ENCODE data around the gene TRPV2. TPM values are rescaled to one million over a fixed set of nuclear protein-coding genes. Genes with fewer than 3 reads are reported as not detected.

The TRPV2 gene
- total and polyA plus RNA-seq, 2 experiments from 2014 or later: 0.09 to 0.93 TPM

DNA sequence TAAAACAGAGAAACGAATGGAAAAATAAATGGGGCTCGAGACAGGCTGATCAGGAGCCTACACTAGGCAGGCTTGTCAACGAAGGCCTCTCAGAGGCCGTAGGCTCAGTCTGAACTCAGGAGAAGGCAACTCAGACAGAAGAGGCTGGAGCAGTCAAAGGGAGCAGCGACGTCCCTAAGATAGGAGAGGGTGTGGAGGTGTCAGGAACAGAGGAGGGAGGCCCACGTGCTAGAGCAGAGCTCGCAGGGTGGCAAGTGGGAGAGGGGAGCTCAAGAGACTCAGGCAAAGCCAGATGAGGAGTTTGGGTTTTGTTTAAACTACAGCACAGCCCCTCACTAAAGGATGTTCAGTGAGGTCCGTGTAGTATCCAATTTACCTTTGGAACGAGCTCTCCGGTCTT lies 43.9 kb downstream of the TRPV2 start:
- TF ChIP-seq, protein P1, sequence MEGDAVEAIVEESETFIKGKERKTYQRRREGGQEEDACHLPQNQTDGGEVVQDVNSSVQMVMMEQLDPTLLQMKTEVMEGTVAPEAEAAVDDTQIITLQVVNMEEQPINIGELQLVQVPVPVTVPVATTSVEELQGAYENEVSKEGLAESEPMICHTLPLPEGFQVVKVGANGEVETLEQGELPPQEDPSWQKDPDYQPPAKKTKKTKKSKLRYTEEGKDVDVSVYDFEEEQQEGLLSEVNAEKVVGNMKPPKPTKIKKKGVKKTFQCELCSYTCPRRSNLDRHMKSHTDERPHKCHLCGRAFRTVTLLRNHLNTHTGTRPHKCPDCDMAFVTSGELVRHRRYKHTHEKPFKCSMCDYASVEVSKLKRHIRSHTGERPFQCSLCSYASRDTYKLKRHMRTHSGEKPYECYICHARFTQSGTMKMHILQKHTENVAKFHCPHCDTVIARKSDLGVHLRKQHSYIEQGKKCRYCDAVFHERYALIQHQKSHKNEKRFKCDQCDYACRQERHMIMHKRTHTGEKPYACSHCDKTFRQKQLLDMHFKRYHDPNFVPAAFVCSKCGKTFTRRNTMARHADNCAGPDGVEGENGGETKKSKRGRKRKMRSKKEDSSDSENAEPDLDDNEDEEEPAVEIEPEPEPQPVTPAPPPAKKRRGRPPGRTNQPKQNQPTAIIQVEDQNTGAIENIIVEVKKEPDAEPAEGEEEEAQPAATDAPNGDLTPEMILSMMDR (IDR thresholded peaks at IDR 0.05; ENCODE audit: low read depth, low read length): no peak
- H3K27me3 ChIP-seq: no peaks in the 10 kb centered on the region
- no peak for DNase-seq (ENCODE audit: low read depth in 1 of 2, low spot score in 1 of 2)
- no peak overlapping the region for H3K4me3 ChIP-seq
- no peaks in the 10 kb centered on the region for H3K9me3 ChIP-seq (ENCODE audit: low read depth)
- H3K36me3 ChIP-seq: no peaks in the 10 kb centered on the region
- peak overlapping the region; percentile 69 for H3K27ac ChIP-seq
- H3K4me1 ChIP-seq (ENCODE audit: low read depth): peaks cover 30% of the 10 kb centered on the region

DNA sequence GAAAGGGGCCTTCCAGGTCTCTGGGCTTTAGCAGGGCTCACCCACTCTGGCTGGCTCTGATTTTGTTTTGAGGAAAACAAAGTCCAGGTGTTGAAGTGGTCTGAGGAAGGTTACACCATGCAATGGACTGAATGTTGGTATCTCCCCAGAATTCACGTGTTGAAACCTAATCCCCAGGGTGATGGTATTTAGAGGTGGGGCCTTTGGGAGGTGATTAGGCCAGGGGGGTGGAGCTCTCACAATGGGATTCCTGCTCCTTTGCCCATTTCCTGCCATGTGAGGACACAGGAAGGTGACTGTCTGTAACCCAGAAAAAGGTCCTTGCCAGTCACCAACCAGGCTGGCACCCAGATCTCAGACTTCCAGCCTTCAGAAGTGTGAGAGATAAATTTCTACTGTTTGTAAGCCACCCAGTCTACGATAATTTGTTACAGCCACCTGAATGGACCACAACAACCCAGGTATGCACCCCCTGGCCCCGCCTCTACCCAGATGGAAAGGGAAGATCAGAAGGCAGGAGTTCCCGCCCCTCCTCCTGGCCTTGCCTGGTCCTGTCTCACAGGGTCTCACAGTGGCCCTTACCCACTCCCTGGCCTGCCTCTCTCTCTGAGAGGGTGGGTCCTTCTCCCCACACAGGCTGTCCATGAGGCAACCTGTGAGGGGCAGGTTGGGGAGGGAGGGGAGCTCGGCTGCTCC lies 44.6 kb downstream of the TRPV2 start:
- no peak for DNase-seq (ENCODE audit: low read depth in 1 of 2, low spot score in 1 of 2)
- TF ChIP-seq, protein P1 (IDR thresholded peaks at IDR 0.05; ENCODE audit: low read depth, low read length): no peak
- Histone ChIP-seq H3K4me3 (no peak overlapping the region), H3K9me3 (ENCODE audit: low read depth) (no peaks in the 10 kb centered on the region), H3K4me1 (ENCODE audit: low read depth) (peaks cover 30% of the 10 kb centered on the region), H3K27ac (peak overlapping the region; percentile 69), H3K27me3 (no peaks in the 10 kb centered on the region), H3K36me3 (no peaks in the 10 kb centered on the region)

DNA sequence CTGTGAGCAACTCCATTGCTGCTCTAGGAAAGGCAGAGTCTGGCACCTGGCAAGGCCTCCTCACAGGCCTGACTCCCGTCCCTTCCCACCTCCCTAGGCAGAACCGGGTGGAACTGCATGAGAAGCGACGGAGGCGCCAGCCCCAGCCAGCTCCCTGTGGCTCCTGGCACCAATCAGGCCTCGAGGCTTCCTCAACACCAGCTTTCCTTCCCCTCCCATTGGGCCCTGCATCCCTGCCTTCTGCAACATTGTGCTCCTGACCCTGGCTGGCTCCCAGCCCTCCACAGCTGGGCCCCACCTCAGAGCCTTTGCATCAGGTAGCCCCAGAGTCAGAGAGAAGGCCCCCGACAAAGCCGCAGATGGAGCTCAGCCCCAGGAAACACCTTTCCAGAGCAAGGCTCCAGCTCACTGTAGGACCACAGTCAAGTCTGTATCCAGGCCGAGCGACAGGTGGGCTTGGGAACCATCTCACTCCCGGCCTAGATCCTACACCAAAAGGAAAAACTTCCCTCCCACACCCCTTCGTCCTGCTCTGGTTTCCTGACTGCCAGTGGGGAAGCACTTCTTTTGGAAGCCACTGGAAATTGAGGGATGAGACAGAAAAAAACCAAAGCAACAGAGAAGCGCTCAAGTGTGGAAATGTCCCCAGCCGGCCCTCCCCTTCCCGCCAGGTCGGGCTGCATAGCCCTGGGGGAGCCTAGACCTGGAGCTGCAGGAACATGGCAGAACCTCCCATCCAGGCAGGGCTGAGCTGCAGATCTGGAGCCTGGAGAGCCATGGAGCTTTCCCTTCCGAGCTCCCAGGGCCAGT lies 45.6 kb downstream of the TRPV2 start:
- H3K27ac ChIP-seq: no peak overlapping the region
- no peaks in the 10 kb centered on the region for H3K36me3 ChIP-seq
- no peaks in the 10 kb centered on the region for H3K27me3 ChIP-seq
- no peaks in the 10 kb centered on the region for H3K9me3 ChIP-seq (ENCODE audit: low read depth)
- H3K4me3 ChIP-seq: no peak overlapping the region
- TF ChIP-seq, protein P1 (IDR thresholded peaks at IDR 0.05; ENCODE audit: low read depth, low read length): no peak
- DNase-seq (ENCODE audit: low read depth in 1 of 2, low spot score in 1 of 2): no peak
- peaks cover 30% of the 10 kb centered on the region for H3K4me1 ChIP-seq (ENCODE audit: low read depth)

GRCh38 chr17:16461606-16461866 lies 46.2 kb downstream of the TRPV2 start:
- no peak overlapping the region for H3K4me3 ChIP-seq
- H3K9me3 ChIP-seq (ENCODE audit: low read depth): no peaks in the 10 kb centered on the region
- H3K27me3 ChIP-seq: no peaks in the 10 kb centered on the region
- no peak overlapping the region for H3K27ac ChIP-seq
- peaks cover 30% of the 10 kb centered on the region for H3K4me1 ChIP-seq (ENCODE audit: low read depth)
- no peak for DNase-seq (ENCODE audit: low read depth in 1 of 2, low spot score in 1 of 2)
- TF ChIP-seq, protein P1 (IDR thresholded peaks at IDR 0.05; ENCODE audit: low read depth, low read length): no peak
- H3K36me3 ChIP-seq: no peaks in the 10 kb centered on the region

DNA sequence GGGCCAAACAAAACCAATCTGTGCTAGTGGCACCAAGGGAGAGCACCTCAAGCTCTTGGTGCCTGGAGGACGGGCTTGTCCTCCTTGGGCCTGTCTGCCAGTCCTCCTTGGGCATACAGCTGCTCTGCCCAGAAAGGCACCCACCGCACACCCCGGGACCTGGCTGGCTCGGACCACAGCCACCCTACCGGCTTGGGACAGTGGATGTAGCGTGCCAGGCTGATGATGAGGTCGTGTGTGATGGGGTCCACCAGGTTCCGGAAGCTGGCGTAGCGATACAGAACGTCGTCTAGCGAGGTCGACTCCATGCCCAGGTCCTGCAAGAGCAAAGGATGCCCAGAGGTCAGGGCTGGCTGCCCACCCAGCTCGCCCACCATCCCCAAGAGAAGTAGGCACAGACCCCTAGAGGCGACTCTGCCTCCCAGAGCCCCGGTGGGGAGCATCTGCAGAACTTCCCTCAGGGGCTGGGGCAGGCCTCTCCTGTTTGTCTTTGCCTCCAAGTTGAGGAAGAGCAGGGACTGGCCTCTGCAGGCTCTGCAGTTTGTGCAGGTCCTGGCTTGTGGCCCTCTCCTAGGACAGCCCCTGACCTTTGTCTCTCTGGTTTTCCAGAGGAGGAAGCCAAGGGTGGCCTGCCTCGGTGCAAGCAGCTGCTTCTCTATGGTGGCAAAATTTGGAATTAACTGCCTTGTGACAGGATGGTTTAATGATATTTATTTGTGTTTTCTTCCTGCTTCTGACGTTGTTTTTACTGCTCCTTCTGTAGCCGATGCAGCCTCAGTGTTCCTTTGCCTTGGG lies 46.9 kb downstream of the TRPV2 start:
- Histone ChIP-seq H3K4me1 (ENCODE audit: low read depth) (peaks cover 25% of the 10 kb centered on the region), H3K36me3 (no peaks in the 10 kb centered on the region), H3K27ac (peak overlapping the region; percentile 48), H3K4me3 (no peak overlapping the region), H3K27me3 (no peaks in the 10 kb centered on the region), H3K9me3 (ENCODE audit: low read depth) (no peaks in the 10 kb centered on the region)
- TF ChIP-seq, protein P1 (IDR thresholded peaks at IDR 0.05; ENCODE audit: low read depth, low read length): no peak
- DNase-seq (ENCODE audit: low read depth in 1 of 2, low spot score in 1 of 2): no peak

Data from cardiac muscle cell (in vitro differentiated cells and primary cell).